Pericardium fibroblast (primary cell): Measurements from ENCODE around the gene PMS2. TPM values are rescaled to one million over a fixed set of nuclear protein-coding genes. Genes with fewer than 3 reads are reported as not detected.

Experiments used
- total RNA-seq: library from RNA; depleted of rRNA; stranded (reverse); fragments of >200 nt; gene quantifications from 2 replicates; pipeline ENCODE4 v1.2.3, GENCODE V29; 2015

The PMS2 gene
- 10.4 and 16.7 TPM in 2 replicates for total RNA-seq

GRCh38 chr7:6008668-6009611, at the start of gene PMS2, which contains the start of gene AIMP2:
Gene PMS2, minus strand, starts transcription at chr7:6009049. Its CDS starts 30 bp downstream, at chr7:6009019.
Gene AIMP2, plus strand, starts transcription at chr7:6009272. Its CDS starts 92 bp downstream, at chr7:6009364.

GRCh38 chr7:6030988-6031387, 22.1 kb upstream of the PMS2 start, which contains the start of gene ANKRD61:
Gene ANKRD61, plus strand, starts transcription at chr7:6031376. Its CDS starts 0 bp downstream, at chr7:6031376.

GRCh38 chr7:5970347-5970911, 38.4 kb downstream of the PMS2 start, which contains the start of gene RSPH10B:
Gene RSPH10B, minus strand, starts transcription at chr7:5970689. Its CDS starts 3,573 bp downstream, at chr7:5967116.

Other genes with a start within 250 kb of the PMS2 start
- 30.0 and 30.7 TPM in 2 replicates for gene RNF216, start 227.4 kb downstream of the PMS2 start, total RNA-seq
- gene OCM, start 128.3 kb downstream of the PMS2 start, total RNA-seq: not detected in 2 replicates
- 60.1 and 63.3 TPM in 2 replicates for gene CCZ1, start 110.3 kb downstream of the PMS2 start, total RNA-seq
- gene RSPH10B, start 38.4 kb downstream of the PMS2 start, total RNA-seq: not detected in 2 replicates
- gene AIMP2, start 223 bp upstream of the PMS2 start, total RNA-seq: 48.1 and 62.0 TPM in 2 replicates
- gene ANKRD61, start 22.3 kb upstream of the PMS2 start, total RNA-seq: 0.09 TPM in 1 of 2 replicates, not detected in the other
- 105 and 139 TPM in 2 replicates for gene EIF2AK1, start 50.1 kb upstream of the PMS2 start, total RNA-seq
- gene USP42, start 95.9 kb upstream of the PMS2 start, total RNA-seq: 4.0 and 4.6 TPM in 2 replicates